Adipocyte (in vitro differentiated cells): ENCODE results near the gene HPSE2.

Source experiments
- DNase-seq: peaks from one replicate; pipeline ENCODE4 v3.0.0-alpha.2; 2015; ENCODE audit warnings: low read depth
- H3K27me3 ChIP-seq: replicated peaks from 2 replicates; pipeline ENCODE4 v1.7.0; 2013; ENCODE audit warnings: mild to moderate bottlenecking, low read length, moderate library complexity; ENCODE audit not compliant: control insufficient read depth, insufficient read depth
- H3K36me3 ChIP-seq: 2 replicates; pipeline ENCODE4 v1.7.0; 2013; ENCODE audit warnings: low read length, mild to moderate bottlenecking, moderate library complexity; ENCODE audit not compliant: control insufficient read depth, insufficient read depth, severe bottlenecking
- H3K4me1 ChIP-seq: 2 replicates; pipeline ENCODE4 v1.7.0; 2013; ENCODE audit warnings: mild to moderate bottlenecking, low read length, moderate library complexity; ENCODE audit not compliant: control insufficient read depth, insufficient read depth
- H3K4me3 ChIP-seq: 2 replicates; pipeline ENCODE4 v1.7.0; 2013; ENCODE audit warnings: mild to moderate bottlenecking, low read length, moderate library complexity
- H3K9ac ChIP-seq: 2 replicates; pipeline ENCODE4 v1.7.0; 2013; ENCODE audit warnings: mild to moderate bottlenecking, low read length, moderate library complexity
- H3K9me3 ChIP-seq: 2 replicates; pipeline ENCODE4 v1.7.0; 2013; ENCODE audit warnings: mild to moderate bottlenecking, low read length, moderate library complexity; ENCODE audit not compliant: control insufficient read depth

HPSE2 gene

DNA sequence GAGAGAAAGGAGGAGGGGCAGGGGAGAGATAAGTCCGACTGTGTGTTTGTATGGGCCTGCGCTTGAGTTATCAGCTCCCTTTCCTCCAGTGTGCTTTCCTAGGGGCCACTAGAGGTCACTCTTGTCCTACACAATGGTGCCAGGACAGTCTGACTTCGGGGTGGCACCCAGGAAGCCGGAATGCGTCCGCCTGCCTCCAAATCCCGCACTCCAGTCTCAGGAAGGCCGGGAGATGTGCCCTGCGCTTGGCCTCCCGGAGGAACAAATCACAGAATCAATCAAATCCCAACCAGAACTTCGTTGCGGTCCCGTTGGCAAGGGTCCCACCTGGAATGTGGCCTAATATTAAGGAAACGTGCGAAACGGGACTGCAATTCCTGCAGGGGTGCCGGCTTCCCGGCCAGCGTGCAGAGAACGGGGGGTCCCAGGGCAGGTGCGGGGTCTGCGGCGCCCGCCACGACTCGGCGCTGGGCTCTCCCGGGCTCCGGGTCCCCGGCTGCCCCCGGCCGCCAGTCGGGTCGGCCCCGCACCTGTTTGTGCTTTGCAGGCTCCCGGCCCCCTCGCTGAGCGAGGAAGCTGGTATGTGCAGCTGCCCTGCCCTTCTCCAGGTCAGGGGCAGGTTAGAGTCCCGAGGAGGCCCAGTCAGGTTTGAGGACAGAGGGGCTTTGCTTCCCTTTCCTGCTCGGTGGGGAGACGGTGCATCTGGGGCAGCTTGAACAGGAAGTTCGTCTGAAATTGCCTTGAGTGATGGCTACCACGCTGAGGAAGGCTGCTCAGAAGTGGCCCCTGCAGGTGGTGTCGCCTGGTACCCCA lies 767.9 kb downstream of the HPSE2 start:
- Histone ChIP-seq H3K4me1 (peaks cover 29% of the 10 kb centered on the region), H3K4me3 (peak overlapping the region; percentile 79), H3K9ac (peak overlapping the region; percentile 72), H3K36me3 (no peaks in the 10 kb centered on the region), H3K27me3 (no peaks in the 10 kb centered on the region), H3K9me3 (no peaks in the 10 kb centered on the region)
- peak; percentile 94 for DNase-seq

DNA sequence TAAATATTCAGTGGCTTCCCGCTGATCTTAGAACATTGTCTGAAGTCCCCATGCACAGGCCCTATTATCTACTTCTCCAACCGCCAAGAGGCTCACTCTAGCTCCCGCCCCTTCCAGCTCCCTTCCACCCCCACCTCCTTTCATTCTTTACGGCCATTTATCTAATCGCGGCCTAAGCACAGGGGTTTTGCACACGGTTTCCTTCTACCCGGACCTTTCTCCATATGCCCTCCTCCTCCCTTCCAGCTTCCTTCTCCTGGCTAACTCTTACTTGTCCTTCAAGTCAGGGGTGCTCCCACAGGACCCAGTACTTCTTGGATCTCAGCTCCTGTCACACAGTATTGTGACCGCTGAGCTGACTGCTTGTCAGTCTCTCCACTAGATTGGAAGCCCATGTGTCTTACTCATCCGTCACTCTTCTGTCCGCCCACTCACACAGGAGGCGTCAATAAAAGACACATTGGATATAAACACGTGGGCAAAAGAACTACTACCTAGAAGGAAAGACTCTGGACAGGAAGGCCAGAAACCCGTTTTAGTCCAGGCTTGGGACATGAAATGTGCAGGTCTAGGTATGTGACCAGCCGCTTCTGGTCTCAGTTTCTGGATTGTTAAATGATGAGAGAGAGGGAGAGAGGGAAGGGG lies 768.7 kb downstream of the HPSE2 start:
- peaks cover 29% of the 10 kb centered on the region for H3K4me1 ChIP-seq
- H3K27me3 ChIP-seq = no peaks in the 10 kb centered on the region
- H3K36me3 ChIP-seq = no peaks in the 10 kb centered on the region
- H3K9ac ChIP-seq = peak overlapping the region; percentile 72
- DNase-seq = no peak
- no peak overlapping the region for H3K4me3 ChIP-seq
- no peaks in the 10 kb centered on the region for H3K9me3 ChIP-seq

DNA sequence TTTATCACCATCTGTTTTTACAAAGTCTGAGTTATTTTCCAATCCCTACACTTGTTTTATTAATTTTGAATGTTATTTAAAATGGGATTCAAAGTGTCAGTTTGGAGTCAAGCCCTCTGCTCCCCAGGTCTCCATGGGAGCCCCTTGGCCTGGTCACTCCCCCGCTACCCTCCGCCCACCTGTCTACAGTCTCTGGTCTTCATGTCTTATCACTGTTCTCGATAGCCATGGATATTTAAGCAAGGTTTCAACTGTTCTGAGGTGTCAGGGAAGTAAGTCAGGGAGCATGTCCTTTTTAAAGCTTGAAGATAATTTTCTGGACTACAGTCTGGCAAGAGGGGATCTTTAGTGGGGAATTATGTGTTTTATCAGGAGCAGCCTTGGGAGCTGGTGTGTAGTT lies 769.8 kb downstream of the HPSE2 start:
- Histone ChIP-seq H3K4me1 (peaks cover 36% of the 10 kb centered on the region), H3K27me3 (no peaks in the 10 kb centered on the region), H3K4me3 (no peak overlapping the region), H3K36me3 (no peaks in the 10 kb centered on the region), H3K9me3 (no peaks in the 10 kb centered on the region), H3K9ac (no peak overlapping the region)
- no peak for DNase-seq

DNA sequence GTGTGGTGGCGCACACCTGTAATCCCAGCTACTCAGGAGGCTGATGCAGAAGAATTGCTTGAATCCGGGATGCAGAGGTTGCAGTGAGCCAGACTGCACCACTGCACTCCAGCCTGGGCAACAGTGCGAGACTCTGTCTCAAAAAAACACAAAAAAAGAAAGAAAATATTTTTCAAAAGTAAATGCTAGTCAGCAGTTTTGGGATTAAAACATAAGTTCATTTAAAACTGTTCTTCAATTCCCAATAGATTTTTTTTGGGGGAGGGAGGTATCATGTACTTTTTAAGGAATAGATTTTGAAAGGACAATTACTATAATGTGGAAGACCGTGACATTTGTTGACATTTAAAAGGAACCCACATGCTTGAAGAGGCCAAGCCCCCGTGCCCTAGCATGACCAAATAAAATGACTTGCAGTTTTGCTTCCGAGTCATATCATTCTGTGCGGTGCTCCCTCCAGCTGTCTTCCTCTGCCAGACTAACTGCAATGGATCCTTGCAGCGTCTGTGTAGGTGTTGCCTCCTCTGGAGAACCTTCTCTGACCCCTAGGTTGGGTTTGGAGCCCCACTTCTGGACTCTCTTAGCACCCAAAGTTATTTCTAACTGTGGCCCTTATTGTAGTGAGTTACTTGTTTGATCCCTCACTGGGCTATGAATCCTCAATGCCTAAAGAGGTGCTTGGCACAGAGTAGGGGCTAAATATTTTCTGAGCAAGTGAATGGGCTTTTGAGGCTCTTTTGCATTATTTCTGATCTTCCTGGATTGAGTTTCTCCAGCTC lies 771.5 kb downstream of the HPSE2 start:
- Histone ChIP-seq H3K4me1 (peaks cover 30% of the 10 kb centered on the region), H3K4me3 (no peak overlapping the region), H3K36me3 (no peaks in the 10 kb centered on the region), H3K27me3 (no peaks in the 10 kb centered on the region), H3K9ac (no peak overlapping the region), H3K9me3 (no peaks in the 10 kb centered on the region)
- DNase-seq = no peak

DNA sequence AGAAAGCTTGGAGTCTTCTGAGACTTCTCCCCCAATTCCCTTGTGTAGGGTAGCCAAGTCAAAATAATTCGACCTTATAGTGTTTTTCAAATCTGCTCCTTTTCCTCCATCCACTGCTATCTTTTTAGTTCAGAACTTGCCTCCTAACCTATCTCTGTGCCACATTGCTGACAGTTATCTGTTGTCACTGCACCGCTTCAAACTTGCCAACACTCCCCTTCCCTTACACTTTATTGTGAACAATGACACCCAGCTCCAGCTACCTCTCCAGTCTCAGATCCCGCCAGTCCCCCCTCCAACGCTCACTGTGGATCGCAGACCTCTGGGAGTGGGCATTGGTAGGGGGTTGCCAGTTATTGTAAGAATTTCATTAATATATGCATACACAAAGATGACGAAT lies 772.6 kb downstream of the HPSE2 start:
- Histone ChIP-seq H3K27me3 (no peaks in the 10 kb centered on the region), H3K36me3 (no peaks in the 10 kb centered on the region), H3K4me3 (no peak overlapping the region), H3K9ac (no peak overlapping the region), H3K4me1 (peaks cover 20% of the 10 kb centered on the region), H3K9me3 (no peaks in the 10 kb centered on the region)
- DNase-seq = no peak

DNA sequence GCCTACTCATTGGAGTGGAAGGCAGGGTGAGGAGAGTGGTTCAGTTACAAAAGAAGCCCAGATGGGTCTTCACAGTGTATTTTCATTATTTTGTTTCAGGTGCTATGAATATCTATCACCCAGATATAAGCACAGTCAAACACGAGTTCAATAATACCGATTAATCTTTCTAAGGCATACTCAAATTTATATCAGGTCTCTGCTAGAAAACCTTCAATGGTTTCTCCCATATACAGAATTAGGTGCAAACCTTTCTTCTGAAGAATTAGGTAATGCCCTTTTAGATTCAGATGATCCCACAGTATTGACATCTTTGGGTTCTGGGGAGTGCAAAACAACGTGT lies 774.2 kb downstream of the HPSE2 start:
- Histone ChIP-seq H3K4me1 (peaks cover 16% of the 10 kb centered on the region), H3K9ac (no peak overlapping the region), H3K27me3 (no peaks in the 10 kb centered on the region), H3K4me3 (no peak overlapping the region), H3K9me3 (no peaks in the 10 kb centered on the region), H3K36me3 (no peaks in the 10 kb centered on the region)
- DNase-seq = no peak

DNA sequence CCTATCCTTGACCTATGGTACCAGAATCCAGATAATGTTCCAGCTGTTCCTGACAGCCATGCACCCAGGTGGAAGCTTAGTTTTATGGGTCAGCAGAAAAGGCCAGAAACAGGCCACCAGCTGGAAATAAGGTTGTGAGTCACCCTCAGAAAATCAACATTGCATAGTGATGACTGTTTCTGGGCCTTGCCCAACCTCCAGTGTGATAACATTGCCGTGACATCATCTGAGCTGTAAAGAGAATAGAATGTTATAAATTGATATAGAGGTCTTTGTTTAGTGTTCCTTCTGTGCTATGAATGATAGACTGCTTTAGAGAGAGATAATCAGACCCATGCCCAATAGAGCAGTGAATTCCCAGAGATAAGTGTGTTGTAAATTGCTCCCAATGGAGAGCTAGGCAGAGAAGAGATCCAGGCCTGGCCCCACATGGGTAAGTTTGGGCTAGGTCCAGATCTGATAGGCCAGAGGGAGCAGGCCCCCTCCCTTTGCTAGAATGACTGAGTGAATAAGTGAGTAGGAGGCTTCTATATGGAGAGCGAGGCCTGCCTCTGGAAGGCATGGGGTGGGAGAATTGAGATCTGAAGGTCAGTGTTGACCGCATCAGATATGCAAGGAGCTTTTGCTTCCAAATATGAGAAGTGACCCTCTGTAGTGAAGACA lies 774.7 kb downstream of the HPSE2 start:
- DNase-seq = peak; percentile 93

DNA sequence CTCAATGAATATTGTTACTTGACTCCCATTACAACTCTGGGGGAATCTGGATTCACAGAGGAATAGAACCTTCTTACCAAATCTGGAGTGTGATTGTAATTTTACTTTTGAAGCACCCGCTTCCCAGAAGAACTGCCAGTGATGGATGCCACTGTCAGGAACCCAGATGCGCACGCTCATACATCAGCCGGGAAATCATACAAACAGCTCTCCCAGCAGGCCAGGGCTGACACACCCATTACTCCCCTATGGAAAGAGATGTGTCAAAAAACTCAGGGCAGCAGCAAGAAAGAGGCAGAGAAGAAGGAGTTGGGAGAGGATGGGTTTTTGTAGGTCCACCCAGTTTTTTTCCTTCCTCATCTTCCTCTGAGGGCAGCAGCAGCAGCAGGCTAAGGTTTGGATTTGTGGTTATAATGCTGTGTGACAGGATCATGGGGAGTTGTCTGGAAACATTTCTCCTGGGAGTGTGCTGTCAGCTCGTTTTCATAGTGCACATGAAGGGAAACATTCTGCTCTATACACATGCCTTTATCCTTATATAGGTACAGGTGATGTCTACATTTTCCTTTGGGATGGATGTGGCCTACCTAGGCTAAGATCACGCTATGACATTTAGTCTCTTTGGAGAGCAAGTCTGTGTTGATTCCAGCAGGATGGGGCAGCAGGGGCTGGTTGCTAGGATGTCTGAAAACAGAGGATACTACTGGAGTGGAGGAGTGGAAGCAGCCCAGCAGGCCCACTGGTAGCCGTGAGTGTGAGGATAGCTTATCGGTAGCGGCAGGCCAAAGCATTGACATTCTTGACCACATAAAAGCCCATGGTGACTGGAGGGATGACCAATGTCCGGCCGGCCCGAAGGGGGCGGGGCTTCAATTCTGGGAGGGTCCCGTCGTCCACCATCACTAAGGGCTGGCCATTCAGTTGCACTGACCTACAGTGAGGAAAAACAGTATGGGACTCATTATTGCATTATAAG lies 776.6 kb downstream of the HPSE2 start:
- H3K9me3 ChIP-seq = no peaks in the 10 kb centered on the region
- DNase-seq = no peak

More for the DNA sequence above, 774.7 kb downstream of the HPSE2 start:
- H3K36me3 ChIP-seq = no peaks in the 10 kb centered on the region
- H3K9me3 ChIP-seq = no peaks in the 10 kb centered on the region
- no peaks in the 10 kb centered on the region for H3K27me3 ChIP-seq
- peaks cover 16% of the 10 kb centered on the region for H3K4me1 ChIP-seq
- no peak overlapping the region for H3K9ac ChIP-seq
- H3K4me3 ChIP-seq = no peak overlapping the region

DNA sequence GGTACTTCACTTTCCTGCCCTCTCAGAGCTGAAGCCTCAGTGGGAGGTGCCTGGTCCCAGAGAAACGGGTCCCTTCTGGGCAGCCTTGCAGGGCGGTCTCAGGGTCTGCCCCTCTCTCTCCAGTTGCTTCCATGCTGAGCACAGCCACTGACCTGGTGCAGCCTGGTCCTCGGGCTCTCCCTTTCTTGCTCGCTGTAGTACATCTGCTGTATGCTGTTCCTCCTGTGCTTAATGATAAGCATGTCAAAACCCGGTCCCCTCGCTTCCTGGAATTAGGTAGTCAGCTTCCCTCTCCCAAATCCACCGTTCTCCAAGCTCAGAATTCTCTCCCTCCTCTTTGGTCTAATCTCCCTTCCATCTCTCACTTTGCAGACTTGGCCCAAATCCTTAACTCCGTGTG lies 777.9 kb downstream of the HPSE2 start:
- H3K36me3 ChIP-seq = no peaks in the 10 kb centered on the region
- DNase-seq = no peak
- H3K9me3 ChIP-seq = no peaks in the 10 kb centered on the region
- no peak overlapping the region for H3K9ac ChIP-seq
- no peaks in the 10 kb centered on the region for H3K27me3 ChIP-seq
- H3K4me3 ChIP-seq = no peak overlapping the region
- H3K4me1 ChIP-seq = peaks cover 16% of the 10 kb centered on the region

More for the DNA sequence above, 776.6 kb downstream of the HPSE2 start:
- H3K36me3 ChIP-seq = no peaks in the 10 kb centered on the region
- no peak overlapping the region for H3K9ac ChIP-seq
- H3K4me3 ChIP-seq = no peak overlapping the region
- no peaks in the 10 kb centered on the region for H3K27me3 ChIP-seq
- peaks cover 16% of the 10 kb centered on the region for H3K4me1 ChIP-seq

DNA sequence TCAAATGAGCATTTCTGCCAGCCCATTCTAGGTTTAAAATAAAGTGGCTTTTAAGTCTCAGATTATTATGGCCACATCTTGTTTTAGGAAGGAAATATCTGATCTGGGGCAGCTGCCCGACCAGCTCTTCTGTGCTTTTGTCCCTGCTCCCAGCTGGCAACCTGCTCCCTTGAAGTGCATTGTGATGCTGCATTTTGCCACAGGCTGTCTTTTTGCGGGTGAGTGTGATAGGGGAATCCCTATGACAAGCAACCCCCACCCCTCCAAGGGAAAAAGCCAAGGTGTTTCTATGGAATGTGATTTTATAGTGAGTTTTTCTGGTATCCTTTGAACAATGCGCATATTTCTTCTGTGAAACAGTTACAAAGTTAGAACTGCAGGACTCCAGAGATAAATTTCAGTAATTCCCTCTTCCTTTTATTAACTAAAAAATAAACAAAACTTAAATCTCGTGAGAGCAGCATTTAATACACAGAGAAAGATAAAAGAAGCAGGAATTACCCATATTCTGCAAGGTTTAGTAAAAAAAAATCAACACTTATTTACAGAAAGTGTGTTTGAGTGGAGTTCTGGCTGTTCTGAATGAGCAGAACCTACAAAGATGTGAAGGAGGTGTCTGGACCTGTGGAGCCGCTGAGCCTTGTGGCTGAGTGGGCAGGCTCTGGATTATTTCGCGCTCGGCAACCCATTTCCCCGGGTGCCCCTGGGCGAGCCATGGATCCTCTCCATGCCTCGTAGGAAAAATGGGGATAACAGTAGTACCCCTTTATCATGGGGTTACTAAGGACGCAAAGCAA lies 778.8 kb downstream of the HPSE2 start:
- no peak for DNase-seq
- Histone ChIP-seq H3K9me3 (no peaks in the 10 kb centered on the region), H3K36me3 (no peaks in the 10 kb centered on the region), H3K9ac (no peak overlapping the region), H3K4me3 (no peak overlapping the region), H3K4me1 (peaks cover 16% of the 10 kb centered on the region), H3K27me3 (no peaks in the 10 kb centered on the region)
